OCI-LY1 (cell line): ENCODE results near the gene MYO16.
"Not testable (repeated sequence)": the region's sequence is repeated elsewhere in the genome, so short reads cannot be mapped to it uniquely, and the experiment has no call there.

ENCODE experiments used
- H2AFZ ChIP-seq: fragments of 200-600 bp; sonication (generic), shearing (Covaris generic); 2 replicates; pipeline ENCODE4 v1.6.0; 2014; ENCODE audit warnings: antibody characterized with exemption, mild to moderate bottlenecking, low read length
- H3F3A ChIP-seq: fragments of 200-600 bp; sonication (generic), shearing (Covaris generic); 2 replicates; pipeline ENCODE4 v1.6.0; 2014; ENCODE audit warnings: mild to moderate bottlenecking, antibody characterized with exemption, low read length, moderate library complexity; ENCODE audit not compliant: insufficient read depth
- H3K27ac ChIP-seq: fragments of 200-600 bp; sonication (generic); 2 replicates; pipeline ENCODE4 v1.5.1; 2014; ENCODE audit warnings: low read length, mixed run types, mild to moderate bottlenecking, low read depth; ENCODE audit not compliant: poor library complexity, severe bottlenecking
- H3K27me3 ChIP-seq: fragments of 200-600 bp; sonication (generic); 2 replicates; pipeline ENCODE4 v1.6.0; 2014; ENCODE audit warnings: antibody characterized with exemption, mild to moderate bottlenecking, low read length, moderate library complexity; ENCODE audit not compliant: insufficient read depth
- H3K36me3 ChIP-seq: fragments of 200-600 bp; sonication (generic); 2 replicates; pipeline ENCODE4 v1.6.1; 2014; ENCODE audit warnings: mild to moderate bottlenecking, antibody characterized with exemption, low read length, moderate library complexity, mixed read lengths; ENCODE audit not compliant: insufficient read depth
- H3K4me1 ChIP-seq: fragments of 200-600 bp; sonication (generic); 2 replicates; pipeline ENCODE4 v1.5.1; 2014; ENCODE audit warnings: mild to moderate bottlenecking, low read length, moderate library complexity; ENCODE audit not compliant: insufficient read depth, severe bottlenecking
- H3K4me2 ChIP-seq: fragments of 200-600 bp; sonication (generic), shearing (Covaris generic); 2 replicates; pipeline ENCODE4 v1.6.1; 2014; ENCODE audit warnings: low read length
- H3K4me3 ChIP-seq: fragments of 200-600 bp; sonication (generic); 2 replicates; pipeline ENCODE4 v1.5.1; 2014; ENCODE audit warnings: low read length, low read depth, mild to moderate bottlenecking, mixed read lengths; ENCODE audit not compliant: poor library complexity, severe bottlenecking
- H3K79me2 ChIP-seq: fragments of 200-600 bp; shearing (Covaris generic); 2 replicates; pipeline ENCODE4 v1.6.1; 2016; ENCODE audit warnings: mixed run types, low read length, mixed read lengths; ENCODE audit not compliant: insufficient read depth
- H3K9ac ChIP-seq: fragments of 200-600 bp; sonication (generic), shearing (Covaris generic); 2 replicates; pipeline ENCODE4 v1.6.1; 2014; ENCODE audit warnings: mild to moderate bottlenecking, low read length, mixed read lengths
- H3K9me2 ChIP-seq: fragments of 200-600 bp; sonication (generic), shearing (Covaris generic); 2 replicates; pipeline ENCODE4 v1.6.1; 2014; ENCODE audit warnings: low read depth, mild to moderate bottlenecking, low read length, mixed read lengths
- H3K9me3 ChIP-seq: fragments of 200-600 bp; shearing (Covaris generic); 2 replicates; pipeline ENCODE4 v1.6.1; 2014; ENCODE audit warnings: low read length, mixed read lengths
- H4K20me1 ChIP-seq: fragments of 200-600 bp; sonication (generic), shearing (Covaris generic); 2 replicates; pipeline ENCODE4 v1.6.0; 2016; ENCODE audit warnings: mild to moderate bottlenecking, low read length; ENCODE audit not compliant: insufficient read depth
- CTCF ChIP-seq: fragments of 200-600 bp; sonication (generic), shearing (Covaris generic); IDR thresholded peaks from 2 replicates; pipeline ENCODE4 v1.5.1; 2017; ENCODE audit warnings: mild to moderate bottlenecking, antibody characterized with exemption, low read length, moderate library complexity, mixed read lengths
- EZH2 ChIP-seq: fragments of 200-600 bp; sonication (generic), shearing (Covaris generic); IDR thresholded peaks from 2 replicates; pipeline ENCODE4 v1.8.0; 2017; ENCODE audit warnings: borderline replicate concordance, mixed run types, mild to moderate bottlenecking, antibody characterized with exemption, low read length, moderate library complexity, mixed read lengths

The MYO16 gene

DNA sequence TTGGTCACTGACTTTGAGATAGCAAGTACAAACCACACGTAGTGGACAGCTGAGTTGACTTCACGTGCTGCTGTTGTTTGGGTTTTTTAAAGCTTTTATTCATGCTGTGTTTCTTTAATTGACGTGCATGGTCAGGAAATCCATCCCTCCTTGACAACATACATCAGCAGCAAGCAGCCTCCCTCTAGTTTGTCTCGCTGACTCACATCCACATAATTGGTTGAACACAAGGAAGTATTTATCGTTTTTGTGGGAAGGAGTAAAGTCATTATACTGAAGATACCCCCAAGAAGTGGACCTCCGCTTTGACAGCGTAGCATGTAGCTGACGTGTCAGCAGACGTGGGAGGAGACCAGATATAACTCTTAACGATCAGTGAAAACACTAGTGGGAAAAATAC, 355.8 kb downstream of the MYO16 start:
- Histone ChIP-seq H3K4me2 (no peak overlapping the region), H3F3A (no peaks in the 10 kb centered on the region), H3K79me2 (no peaks in the 10 kb centered on the region), H3K9me2 (no peaks in the 10 kb centered on the region), H4K20me1 (no peaks in the 10 kb centered on the region), H3K27me3 (no peaks in the 10 kb centered on the region), H3K4me1 (no peaks in the 10 kb centered on the region), H3K9me3 (no peaks in the 10 kb centered on the region), H2AFZ (no peak overlapping the region), H3K9ac (no peak overlapping the region), H3K27ac (no peak overlapping the region), H3K4me3 (no peak overlapping the region), H3K36me3 (no peaks in the 10 kb centered on the region)
- TF ChIP-seq CTCF (no peak), EZH2 (no peak)

DNA sequence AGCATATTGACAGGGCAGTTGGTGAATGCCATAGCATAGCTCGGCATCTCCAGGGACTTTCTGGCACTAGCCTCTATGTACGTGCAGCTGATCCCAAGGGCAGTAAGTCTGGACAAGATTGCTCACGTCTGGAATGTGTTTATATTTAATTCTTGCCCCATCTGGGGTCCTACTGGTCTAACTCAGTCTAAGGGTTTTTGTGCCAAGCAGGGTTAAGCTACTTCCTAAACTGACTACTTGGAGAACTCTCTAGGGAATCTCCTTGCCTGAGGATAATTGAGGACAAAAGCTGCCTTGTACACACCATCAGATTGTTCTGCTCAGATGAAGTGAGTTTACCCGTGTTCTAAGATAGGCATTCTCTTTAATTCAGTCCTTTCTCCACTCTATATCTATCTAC, 358.1 kb downstream of the MYO16 start:
- TF ChIP-seq CTCF, result no peak
- TF ChIP-seq EZH2, result no peak
- Histone ChIP-seq H3K4me2 (no peak overlapping the region), H3K9ac (no peak overlapping the region), H3K36me3 (no peaks in the 10 kb centered on the region), H3F3A (no peaks in the 10 kb centered on the region), H3K79me2 (no peaks in the 10 kb centered on the region), H3K27ac (no peak overlapping the region), H3K4me1 (no peaks in the 10 kb centered on the region), H3K4me3 (no peak overlapping the region), H2AFZ (no peak overlapping the region), H3K9me2 (no peaks in the 10 kb centered on the region), H4K20me1 (no peaks in the 10 kb centered on the region), H3K9me3 (no peaks in the 10 kb centered on the region), H3K27me3 (no peaks in the 10 kb centered on the region)

GRCh38 chr13:108987944-108988343, 358.5 kb downstream of the MYO16 start:
- H3F3A ChIP-seq, result no peaks in the 10 kb centered on the region
- no peaks in the 10 kb centered on the region for H4K20me1 ChIP-seq
- no peak overlapping the region for H2AFZ ChIP-seq
- TF ChIP-seq CTCF, result no peak
- no peak for TF ChIP-seq EZH2
- no peak overlapping the region for H3K9ac ChIP-seq
- no peaks in the 10 kb centered on the region for H3K36me3 ChIP-seq
- H3K4me1 ChIP-seq, result no peaks in the 10 kb centered on the region
- H3K27ac ChIP-seq, result no peak overlapping the region
- no peaks in the 10 kb centered on the region for H3K9me2 ChIP-seq
- H3K79me2 ChIP-seq, result no peaks in the 10 kb centered on the region
- no peaks in the 10 kb centered on the region for H3K27me3 ChIP-seq
- H3K4me3 ChIP-seq, result no peak overlapping the region
- no peaks in the 10 kb centered on the region for H3K9me3 ChIP-seq
- no peak overlapping the region for H3K4me2 ChIP-seq

- not testable (repeated sequence) for H3K79me2 ChIP-seq, H3K27me3 ChIP-seq, H3K9me3 ChIP-seq, H3K27ac ChIP-seq, H3K36me3 ChIP-seq, H3K4me3 ChIP-seq, H3K4me2 ChIP-seq, H4K20me1 ChIP-seq, H2AFZ ChIP-seq, H3K9me2 ChIP-seq, H3K9ac ChIP-seq, H3F3A ChIP-seq, H3K4me1 ChIP-seq
Measured at GRCh38 chr13:108991416-108991815, 362.0 kb downstream of the MYO16 start.
